Activated T-cell treated with anti-CD3 and anti-CD28 coated beads for 4 hours (primary cell): ENCODE results near the gene RET.

Source experiments
- DNase-seq: peaks from one replicate; pipeline ENCODE4 v3.0.0-alpha.2; 2020

Gene RET

GRCh38 chr10:43044961-43045621 lies 31.8 kb upstream of the RET start:
- no peak for DNase-seq

- DNase-seq: no peak
These were observed 31.1 kb upstream of the RET start for GRCh38 chr10:43045631-43046287.

- DNase-seq: no peak
These were observed 30.4 kb upstream of the RET start for GRCh38 chr10:43046288-43046991.

DNA sequence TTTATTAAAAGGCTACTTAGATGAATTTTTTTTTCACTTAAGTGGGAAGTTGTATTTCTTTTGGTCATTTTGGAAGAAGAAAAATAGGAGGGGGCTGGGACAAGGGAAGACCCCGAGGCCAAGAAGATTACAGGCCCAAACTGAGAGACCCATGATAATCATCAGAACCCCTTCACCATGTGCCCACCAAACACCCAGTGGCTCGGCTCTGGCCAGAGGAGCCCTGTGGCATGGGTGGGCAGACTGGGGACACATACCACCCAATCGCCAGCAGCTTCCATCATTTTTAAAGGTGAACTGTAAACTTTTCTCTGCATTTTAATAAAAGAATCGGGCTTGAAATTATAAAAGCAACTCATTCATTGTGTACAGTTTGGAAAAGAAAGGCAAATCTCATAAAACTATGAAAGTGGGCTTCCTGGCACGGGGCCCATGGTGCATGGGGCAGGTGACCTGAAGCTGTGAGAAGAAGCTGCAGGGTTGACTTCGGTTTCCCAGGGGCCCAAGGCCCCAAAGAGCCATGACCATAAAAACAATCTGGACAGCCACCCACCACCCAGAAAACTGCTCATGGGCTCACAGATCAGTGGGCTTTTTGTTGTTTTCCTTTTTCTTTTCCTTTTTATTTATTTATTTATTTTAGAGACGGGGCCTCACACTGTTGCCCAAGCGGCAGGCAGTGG lies 29.4 kb upstream of the RET start:
- no peak for DNase-seq

- DNase-seq: no peak
These were observed 28.4 kb upstream of the RET start for GRCh38 chr10:43048301-43049051.

- no peak for DNase-seq
These were observed 27.8 kb upstream of the RET start for GRCh38 chr10:43049081-43049551.

GRCh38 chr10:43050011-43050410 lies 26.9 kb upstream of the RET start:
- no peak for DNase-seq

- no peak for DNase-seq
These were observed 23.0 kb upstream of the RET start for GRCh38 chr10:43053825-43054224.

DNA sequence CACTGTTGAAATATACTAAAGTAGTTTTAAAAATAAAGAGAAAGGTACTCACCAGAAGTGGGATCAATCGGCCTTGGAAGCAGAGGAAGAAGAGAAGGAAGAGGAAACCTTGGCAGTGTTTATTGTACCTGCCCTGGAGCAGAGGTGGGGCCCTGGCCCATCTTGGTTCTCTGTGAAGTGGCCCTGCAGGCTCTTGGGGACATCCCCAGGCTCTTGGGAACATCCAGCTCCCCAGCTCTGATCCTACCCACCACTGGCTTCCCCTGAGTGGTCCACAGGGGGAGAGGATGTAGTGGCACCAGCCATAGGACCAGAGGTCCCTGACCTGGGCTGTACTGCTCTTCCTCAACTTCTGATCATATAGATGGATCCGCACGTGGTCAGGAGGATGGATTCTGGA lies 22.3 kb upstream of the RET start:
- no peak for DNase-seq

- DNase-seq: no peak
These were observed 21.7 kb upstream of the RET start for GRCh38 chr10:43055217-43055616.

- no peak for DNase-seq
These were observed 20.8 kb upstream of the RET start for GRCh38 chr10:43055991-43056567.

DNA sequence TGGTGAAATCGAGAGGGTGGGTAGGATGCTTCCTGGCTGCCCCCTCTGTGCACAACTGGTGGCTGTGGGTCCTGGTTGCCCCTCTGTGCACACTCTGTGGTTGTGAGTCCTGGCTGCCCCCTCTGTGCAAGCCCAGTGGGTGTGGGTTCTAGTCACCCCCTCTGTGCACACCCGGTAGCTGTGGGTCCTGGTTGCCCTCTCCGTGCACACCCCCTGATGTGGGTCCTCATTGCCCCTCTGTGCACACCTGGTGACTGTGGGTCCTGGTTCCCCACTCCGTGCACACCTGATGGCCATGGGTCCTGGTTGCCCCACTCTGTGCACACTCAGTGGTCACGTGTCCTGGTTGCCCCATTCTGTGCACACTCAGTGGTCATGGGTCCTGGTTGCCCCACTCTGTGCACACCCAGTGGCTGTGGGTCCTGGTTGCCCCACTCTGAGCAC lies 20.3 kb upstream of the RET start:
- no peak for DNase-seq

DNA sequence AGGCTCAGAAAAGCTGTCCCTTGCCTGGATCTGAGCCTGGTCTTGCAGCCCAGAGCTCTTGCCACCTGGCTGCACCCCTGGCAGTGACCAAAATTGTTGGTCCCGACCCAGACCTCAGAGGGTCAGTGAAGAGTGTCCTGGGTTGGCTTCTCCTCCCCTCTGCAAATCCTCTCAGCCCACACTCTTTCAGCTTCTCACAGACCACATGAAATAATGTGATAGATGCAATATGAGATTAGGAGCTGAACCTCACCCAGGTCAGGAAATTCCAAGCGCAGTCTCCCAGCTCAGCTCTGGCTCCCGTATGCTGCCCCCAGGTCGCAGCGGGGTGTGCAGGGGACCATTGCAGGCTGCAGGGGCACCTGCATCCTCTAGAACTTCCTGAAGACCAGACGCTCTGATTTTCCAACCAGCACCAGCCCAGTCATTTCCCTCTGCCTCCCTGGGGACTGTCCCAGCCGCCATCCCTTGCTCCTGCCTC lies 19.6 kb upstream of the RET start:
- DNase-seq: no peak

GRCh38 chr10:43057831-43058340 lies 19.0 kb upstream of the RET start:
- no peak for DNase-seq

DNA sequence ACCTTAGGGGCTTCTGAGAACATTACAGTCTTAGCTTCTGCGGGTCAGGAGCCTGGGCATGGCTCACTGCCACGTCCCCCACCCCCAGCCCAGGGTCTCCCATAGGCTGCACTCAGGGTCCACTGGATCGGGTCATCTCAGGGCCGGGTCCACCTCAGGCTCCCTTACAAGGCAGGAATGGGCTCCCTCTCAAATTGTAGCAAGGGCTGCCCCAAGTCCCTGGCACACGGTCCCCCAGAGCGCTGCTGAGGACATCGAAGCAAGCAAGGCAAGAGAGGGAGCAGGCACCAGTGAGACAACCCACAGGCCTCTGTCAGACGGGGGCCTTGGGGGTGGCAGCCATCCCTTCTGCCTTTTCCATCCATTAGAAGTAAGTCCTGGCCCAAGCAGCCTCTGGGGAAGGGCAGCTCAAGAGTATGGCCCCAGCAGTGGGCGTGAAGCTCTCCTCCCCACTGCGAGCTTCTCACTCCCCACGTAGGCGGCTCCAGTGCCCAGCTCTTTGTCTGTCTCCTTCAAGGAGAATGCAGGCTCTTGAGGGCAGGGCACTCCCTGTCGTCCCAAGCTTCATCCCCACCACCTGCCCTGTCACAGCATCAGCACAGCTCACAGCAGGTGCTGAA lies 18.0 kb upstream of the RET start:
- DNase-seq: no peak

DNA sequence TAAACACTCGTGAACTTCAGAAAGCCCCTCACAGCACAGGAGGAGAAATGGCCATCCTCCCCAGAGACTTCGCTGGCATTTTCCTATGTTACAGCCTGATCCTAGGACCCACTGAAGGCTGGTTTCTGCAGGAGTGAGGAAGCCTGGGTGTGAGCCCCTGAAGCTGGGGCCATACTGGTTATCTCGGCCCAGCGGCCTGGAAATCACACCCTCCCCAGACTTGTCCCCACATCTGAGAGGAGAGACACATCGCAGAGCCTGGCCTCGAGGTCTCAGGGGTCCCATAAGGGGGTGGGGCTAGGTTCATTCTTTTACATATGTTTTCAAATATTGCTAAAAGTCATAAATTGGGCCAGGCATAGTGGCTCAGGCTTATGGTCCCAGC lies 17.5 kb upstream of the RET start:
- DNase-seq: no peak

DNA sequence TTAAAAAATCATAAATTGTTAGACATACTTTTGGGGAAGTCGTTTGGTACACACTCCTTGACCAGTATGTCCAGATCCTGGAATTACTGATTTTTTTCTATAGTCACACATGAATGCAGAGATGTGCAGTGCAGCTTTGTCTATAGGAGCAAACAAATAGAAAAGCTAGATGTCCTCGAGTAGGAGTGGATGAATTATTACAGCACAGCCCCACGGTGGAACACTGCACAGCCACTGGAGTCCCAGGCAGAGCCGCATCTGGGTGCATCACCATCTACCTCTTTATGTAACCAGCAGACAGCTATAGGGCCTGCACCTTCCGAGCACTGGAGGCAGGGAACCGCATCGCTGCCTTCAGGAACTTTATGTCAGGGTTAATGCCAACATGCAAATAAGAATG lies 17.0 kb upstream of the RET start:
- DNase-seq: no peak

DNA sequence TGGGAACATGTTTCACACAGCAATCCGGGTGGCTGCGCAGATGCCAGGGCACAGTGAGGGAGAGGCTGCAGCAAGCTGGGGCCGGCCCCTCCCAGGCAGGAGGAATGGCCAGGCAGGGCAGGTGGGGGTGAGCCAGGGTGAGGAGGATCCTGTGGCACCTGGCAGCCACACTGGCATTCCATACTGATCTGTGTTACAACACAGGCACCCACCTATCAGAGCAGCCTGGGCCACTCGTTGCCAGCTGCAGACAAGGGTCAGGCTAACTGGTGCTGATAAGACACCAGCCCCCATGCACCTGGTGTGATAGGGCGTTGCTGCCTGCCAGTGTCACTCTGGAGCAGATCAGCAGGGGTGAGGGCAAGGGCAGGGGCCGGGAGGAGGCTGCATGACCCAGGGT lies 16.6 kb upstream of the RET start:
- DNase-seq: no peak

GRCh38 chr10:43061331-43061730 lies 15.5 kb upstream of the RET start:
- DNase-seq: no peak

DNA sequence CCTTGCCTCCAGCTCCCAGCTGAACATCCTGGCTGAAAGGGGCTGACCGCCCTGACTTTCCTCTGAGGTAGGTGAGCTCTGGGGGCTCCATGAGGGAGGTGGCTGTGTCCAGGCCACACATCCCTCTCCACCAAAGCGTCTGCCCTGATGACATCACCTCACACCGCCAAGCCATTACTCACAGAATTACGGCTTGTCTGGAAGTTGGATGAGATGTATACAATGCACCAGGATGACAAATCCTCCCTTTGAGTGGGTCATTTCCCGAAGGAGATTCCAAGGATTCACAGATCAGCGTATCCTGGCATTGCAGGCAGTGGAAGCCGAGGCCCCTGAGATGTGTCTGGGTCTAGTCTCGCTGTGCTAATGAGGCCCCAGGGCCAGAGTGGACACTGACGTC lies 15.1 kb upstream of the RET start:
- no peak for DNase-seq

- no peak for DNase-seq
These were observed 14.3 kb upstream of the RET start for GRCh38 chr10:43062402-43063160.
